ENCODE data around the gene TMC5.
"Not testable (repeated sequence)": the region's sequence is repeated elsewhere in the genome, so short reads cannot be mapped to it uniquely, and the experiment has no call there.

Gene TMC5

GRCh38 chr16:19512297-19512696 is 94.6 kb downstream of the TMC5 start:
- FAIRE-seq, result peak; percentile 61

GRCh38 chr16:19513377-19514053 is 95.8 kb downstream of the TMC5 start:
- FAIRE-seq, result peak; percentile 17

DNA sequence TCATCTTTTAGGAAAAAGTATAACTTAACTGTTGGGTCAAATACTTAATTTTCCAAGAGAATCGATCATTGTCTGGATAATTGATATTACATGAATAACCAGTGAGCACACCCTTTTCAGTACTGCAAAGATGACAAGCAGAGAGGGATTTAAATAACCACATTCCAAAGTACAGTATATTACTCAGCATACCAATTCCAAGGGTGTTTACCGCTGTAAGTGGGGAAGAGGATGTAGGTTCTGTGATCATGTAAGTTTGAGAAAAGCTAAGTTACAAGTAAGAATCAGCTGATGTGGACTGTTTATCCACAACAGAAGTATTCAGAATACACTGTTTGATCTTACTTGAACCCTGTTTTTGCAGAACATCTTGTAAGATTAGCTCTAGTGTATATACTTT is 98.1 kb downstream of the TMC5 start:
- no peak for FAIRE-seq

- no peak for FAIRE-seq
These were observed 99.9 kb downstream of the TMC5 start for GRCh38 chr16:19517424-19518089.

- FAIRE-seq, result no peak
These were observed 100.7 kb downstream of the TMC5 start for GRCh38 chr16:19518388-19518787.

GRCh38 chr16:19520861-19521331 is 103.2 kb downstream of the TMC5 start:
- no peak for FAIRE-seq

DNA sequence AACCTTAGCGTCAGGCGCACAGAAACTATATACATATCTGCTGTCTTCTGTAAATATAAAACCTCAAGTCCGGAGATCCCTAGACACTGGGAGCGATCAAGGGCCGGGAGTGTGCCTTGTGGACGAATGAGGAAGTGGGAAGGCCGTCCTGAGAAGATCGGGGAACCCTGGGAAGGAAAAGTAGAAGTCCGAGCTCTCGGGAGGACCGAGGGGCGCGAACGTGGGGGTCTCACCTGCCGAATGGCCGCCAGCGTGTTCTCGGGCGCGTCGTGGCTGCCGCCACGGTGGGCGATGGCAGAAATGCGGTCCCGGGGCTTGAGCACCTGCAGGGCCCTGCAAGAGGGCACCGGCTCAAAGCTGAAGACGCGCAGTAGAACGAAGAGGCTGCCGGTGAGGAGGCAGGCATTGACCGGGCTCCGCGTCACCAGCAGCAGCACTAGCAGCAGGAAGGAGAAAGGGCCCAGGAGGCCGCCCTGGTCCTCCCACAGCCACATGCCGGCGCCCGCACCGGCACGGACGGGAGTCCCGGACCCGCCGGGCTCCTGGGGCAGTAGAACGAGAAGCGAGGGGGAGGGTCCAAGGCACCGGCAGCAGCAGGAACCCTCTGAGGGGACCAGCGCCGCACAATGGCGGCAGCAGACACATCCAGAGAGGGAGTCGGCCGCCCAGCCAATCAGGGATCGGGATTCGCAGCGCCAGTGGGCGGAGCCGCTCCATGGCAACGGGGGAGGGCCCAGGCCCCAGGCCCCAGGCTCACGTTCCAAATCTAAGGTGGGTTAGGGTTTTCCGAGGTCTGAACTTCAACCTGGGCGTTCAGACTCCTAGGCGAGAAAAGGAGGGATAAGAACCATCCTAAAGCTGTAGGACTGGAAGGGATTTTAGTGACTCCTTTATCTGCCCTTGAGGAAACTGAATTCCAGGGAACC is 104.1 kb downstream of the TMC5 start, which contains the start of gene GDE1:
GDE1 (minus strand) TSS at position 628 of the 926 bp plus-strand sequence; CDS start at position 494, 134 bp downstream.
- FAIRE-seq, result no peak

GRCh38 chr16:19522397-19522732 is 104.7 kb downstream of the TMC5 start:
- FAIRE-seq, result no peak

GRCh38 chr16:19522760-19523159 is 105.1 kb downstream of the TMC5 start:
- FAIRE-seq, result no peak

- no peak for FAIRE-seq
These were observed 105.5 kb downstream of the TMC5 start for GRCh38 chr16:19523184-19523558.

GRCh38 chr16:19523559-19524355 is 106.1 kb downstream of the TMC5 start, which contains the start of gene CCP110:
Gene CCP110 (plus strand): TSS chr16:19523942. CDS start chr16:19527882, 3,940 bp downstream.
- FAIRE-seq, result peak; percentile 61

GRCh38 chr16:19524356-19524615 is 106.6 kb downstream of the TMC5 start:
- no peak for FAIRE-seq

- no peak for FAIRE-seq
These were observed 107.1 kb downstream of the TMC5 start for GRCh38 chr16:19524616-19525384.

GRCh38 chr16:19525385-19525723 is 107.7 kb downstream of the TMC5 start:
- no peak for FAIRE-seq

GRCh38 chr16:19527161-19527560 is 109.5 kb downstream of the TMC5 start:
- FAIRE-seq, result no peak

DNA sequence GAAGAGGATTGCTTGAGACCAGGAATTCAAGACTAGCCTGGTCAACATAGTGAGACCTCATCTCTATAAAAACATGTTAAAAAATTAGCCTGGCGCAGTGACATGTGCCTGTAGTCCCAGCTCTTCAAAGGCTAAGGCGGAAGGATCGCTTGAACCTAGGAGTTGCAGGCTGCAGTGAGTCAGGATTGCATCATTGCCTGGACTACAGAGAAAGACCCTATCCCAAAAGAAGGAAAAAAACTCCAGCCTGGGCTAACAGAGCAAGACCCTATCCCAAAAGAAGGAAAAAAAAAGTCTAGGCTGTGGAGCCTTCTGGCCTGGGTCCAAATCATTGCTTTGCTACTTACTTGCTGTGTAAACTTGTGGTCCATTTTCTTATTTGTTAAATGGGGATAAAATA is 111.0 kb downstream of the TMC5 start:
- no peak for FAIRE-seq

- no peak for FAIRE-seq
These were observed 114.9 kb downstream of the TMC5 start for GRCh38 chr16:19532601-19533000.

- FAIRE-seq, result no peak
These were observed 122.7 kb downstream of the TMC5 start for GRCh38 chr16:19540241-19540970.

- FAIRE-seq, result peak; percentile 100
These were observed 124.6 kb downstream of the TMC5 start for GRCh38 chr16:19542138-19542821.

GRCh38 chr16:19543278-19543996 is 125.8 kb downstream of the TMC5 start:
- FAIRE-seq, result not testable (repeated sequence)
